ENCODE data around the gene STARD7.
"Not testable (repeated sequence)": the region's sequence is repeated elsewhere in the genome, so short reads cannot be mapped to it uniquely, and the experiment has no call there.

STARD7 gene

DNA sequence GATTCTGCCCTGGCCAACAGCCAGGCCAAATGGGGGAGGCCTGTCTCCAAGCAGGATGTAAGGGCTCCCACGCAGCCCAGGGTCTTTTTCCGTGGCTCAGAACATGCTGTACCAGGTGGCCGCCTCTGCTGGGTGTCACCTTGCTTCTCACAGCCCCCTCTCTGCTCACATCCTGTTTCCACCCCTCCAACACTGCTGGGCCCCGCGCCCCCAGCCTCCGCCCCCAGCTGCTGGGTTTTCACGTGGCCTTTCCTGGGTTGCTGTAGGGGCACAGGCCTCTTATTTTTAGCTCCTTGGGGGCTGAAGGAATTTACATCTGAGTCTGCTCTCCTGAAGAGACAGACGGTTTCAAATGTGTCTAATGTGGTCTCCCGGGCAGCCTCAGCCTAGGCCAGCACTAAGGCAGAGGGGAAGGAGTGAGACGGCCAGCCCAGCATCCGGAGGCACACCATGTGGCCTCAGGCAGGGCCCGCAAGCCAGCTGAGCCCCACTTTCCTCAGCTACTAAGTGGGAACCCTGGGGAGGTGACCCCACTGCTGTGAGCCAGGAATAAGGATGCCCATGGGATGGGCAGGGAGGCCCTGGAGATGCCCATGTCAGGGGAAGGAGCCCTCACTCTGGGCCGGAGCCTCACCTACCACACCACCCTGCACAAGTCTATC is 44.7 kb downstream of the STARD7 start:
- peak; percentile 87 to 89 for DNase-seq (ENCODE audit: low read depth in 2 of 2)

DNA sequence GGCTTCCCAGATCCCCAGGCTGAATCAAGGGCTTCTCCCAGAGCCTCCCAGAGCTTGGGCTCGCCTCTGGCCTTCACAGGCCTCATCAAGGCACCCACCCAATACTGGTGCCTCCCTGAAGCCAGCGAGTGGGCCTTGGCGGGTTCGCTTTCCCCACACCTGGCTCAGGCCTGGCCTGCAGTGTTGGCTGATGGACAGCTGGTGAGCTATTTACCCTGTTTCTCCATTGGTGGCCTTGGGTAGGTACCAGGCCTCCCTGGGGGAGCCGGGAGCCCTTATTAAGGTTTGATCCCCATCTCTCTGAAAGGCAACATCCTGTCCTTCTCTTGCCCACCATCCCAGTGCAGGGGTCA is 45.2 kb downstream of the STARD7 start:
- no peak for DNase-seq (ENCODE audit: low read depth in 2 of 2)

DNA sequence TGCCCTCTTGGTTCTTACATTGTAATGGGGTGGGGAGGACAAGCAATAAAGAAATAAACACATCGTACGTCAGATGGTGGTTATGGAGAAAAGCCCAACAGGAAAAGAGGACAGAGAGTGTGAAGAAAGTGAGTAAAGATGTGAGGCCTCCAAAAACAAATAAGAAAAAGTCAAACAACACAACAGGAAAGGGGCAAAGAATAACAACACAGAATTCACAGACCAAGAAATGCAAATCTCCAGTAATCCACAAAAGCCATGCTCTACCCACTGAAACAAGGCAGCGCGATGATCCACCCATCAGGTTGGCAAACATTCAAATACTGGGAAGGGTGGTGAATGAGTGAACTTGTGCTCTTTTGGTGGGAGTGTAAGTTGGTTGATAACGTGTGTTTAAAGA is 46.7 kb downstream of the STARD7 start:
- DNase-seq (ENCODE audit: low read depth in 2 of 2) = no peak

DNA sequence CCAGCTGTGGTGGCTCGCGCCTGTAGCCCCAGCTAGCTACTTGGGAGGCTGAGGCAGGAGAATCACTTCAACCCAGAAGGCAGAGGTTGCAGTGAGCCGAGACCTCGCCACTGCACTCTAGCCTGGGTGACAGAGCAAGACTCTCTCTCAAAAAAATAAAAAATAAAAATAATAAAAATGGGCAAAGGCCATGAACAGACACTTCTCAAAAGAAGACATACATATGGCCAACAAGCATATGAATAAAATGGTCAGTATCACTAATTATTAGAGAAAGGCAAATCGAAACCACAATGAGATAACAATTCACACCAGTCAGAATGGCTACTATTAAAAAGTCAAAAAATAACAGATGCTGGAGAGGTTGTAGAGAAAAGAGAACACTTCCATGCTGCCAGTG is 48.3 kb downstream of the STARD7 start:
- not testable (repeated sequence) for DNase-seq (ENCODE audit: low read depth in 2 of 2)

DNA sequence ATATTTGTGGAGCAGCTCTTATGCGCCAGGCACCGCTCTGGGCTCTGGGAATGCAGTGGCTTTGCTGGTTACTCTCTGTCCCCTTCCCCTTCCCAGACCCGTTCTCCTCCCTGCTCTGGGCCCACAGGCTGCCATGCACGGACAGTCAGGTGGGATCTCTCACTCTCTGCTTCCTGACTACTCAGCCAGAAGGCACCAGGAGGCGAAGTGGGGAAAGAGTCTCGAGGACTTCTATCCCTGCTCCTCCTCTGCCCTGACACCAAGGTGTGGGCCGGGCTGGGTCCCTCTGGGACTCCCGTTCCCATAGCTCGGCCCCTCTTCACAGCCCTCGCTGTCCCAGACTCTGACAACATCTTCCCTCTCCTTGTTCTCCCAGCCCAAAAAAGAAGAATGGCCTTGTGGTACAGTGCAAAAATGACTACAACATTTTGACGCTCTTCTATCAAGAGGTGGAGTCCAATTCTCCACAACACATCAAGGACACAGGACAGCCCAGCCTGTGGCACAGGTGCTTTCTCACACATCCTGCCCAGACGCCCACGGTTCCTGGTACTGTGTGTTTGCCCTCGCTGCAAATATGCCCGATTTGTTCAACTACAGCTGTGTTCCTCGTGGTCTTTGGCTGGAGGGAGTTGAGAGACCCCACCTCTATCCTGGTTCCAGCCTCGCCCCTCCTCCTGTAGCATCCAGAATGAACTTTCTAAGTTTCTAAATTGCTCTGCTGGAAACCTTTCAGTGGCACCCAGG is 49.4 kb downstream of the STARD7 start:
- no peak for DNase-seq (ENCODE audit: low read depth in 2 of 2)

DNA sequence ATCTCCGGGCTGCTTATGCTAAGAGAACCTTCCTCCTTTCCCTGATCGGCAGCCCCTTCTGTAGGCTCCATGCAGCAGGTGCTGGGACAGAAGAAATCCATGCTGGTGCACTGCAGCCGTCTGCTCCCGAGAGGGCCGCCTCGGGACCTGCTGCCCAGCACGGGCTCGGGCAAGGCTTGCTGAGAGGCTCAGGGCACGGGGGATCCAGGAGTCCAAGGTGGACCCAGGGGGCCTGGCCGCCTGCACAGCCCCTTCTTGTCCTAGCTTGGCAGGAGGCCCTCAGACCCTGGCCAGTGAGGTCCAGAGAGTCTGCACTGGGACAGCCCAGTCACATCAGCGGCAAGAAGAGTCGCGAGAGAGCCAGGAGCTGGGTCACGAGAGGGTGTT is 50.1 kb downstream of the STARD7 start:
- DNase-seq (ENCODE audit: low read depth in 2 of 2) = no peak

DNA sequence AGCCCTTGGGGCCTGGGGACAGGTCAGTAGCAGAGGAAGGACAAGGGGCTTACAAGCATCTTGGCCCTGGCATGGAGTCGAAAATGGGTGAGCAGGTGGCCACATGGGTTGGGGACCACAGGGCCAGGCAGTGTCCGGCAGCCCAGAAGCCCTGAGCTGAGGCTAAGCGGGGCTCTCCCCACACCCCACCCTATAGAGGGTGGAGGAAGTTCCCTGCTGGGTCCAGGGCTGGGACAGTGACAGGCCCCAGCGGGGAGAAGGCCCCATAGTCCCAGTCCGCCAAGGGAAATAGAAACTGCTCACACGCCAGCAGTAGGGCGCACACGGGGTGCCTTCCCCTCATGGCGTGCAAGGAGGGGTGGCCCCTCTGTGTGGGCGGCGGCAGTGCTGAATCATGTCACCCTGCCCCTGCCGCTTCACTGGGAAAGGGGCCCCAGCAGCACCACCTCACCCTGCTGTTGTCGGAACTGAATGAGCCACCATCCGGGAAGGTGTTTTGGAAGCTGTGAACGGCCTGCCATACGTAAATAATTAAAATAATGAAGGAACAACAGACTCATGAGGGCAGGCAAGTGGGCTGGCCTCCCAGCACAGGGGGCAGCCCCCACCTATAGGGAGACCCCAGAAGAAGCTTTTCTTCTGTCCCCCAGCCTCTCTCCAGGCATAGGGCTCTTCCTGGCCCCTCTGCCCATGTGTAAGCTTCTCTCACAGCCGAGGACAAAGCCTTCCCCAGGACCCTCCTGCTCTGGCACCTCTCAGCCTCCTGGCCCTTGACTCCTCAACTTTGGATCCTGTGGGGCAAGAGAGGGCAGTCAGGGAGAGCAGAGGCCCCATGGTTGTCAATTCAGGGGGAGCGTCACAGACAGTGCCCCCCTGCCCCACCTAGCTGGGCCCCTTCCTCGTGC is 50.7 kb downstream of the STARD7 start:
- DNase-seq (ENCODE audit: low read depth in 2 of 2) = peak; percentile 95 to 96

DNA sequence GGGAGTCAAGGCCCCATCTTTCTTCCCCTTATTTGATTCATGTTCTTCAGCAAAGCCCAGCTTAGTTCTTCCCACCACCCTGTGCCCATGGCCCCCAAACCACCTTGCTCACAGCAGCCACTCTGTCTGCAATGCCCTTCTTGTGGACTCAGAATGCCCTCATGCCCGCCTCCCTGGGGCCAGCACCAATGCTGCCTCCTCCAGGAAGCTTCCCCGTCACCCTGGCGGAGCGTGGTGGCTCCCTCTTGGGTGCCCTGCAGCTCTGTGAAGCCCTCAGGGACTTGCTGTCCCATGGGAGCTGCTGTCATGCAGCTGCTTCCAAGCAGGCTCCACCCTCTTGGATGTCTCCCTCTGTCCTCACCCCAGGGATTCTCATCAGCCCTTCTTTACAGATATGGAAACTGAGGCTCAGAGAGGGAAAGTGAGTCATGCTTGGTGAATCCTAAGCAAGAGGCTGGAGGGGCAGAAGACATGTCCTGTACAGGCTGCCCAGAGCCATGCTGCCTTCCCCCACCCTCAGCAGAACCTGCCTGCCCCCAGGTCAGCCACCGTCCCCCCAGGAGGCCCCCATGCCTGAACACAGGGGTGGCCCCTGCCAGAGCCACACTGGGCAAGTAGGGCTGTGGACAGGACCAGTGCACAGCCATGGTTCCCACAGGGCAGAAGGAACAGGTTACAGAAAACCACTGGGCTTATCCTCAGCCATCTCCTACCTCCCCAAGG is 51.5 kb downstream of the STARD7 start:
- no peak for DNase-seq (ENCODE audit: low read depth in 2 of 2)

DNA sequence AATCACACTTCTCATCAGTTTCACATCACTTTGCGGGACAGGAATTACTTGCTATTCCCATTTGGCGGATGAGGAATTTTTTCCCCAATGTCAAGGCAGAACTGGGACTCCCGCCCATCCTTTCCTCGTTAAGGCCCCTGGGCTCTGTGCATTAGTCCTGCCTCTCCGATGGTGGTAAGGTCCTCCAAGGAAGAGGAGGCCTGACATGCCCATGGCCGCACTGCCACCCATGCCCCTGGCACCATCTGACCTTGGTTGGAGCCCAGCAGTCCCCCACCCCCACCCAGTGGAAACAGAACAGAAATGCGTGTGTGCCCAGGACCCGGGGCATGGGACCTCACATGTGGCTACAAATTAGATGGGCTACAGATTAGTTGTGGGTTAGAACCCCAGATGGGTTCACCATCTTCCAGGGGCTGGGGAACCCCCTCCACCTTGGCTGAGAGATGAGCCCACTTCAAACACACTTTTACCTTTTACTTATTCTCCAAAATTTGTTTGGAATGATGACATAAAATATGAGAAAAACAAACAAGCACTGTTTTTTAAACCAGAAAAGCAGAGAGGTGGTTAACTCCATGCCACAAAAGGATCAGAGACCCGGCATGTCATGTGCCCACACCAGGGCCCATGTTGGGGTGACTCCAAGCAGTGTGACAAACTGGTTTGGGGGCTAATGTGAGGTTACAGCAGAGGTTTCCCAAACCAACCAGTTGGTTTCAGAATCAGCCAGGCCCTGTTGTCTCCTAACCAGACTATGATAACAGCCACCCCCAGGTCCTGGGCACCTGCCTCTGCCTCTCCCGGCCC is 52.4 kb downstream of the STARD7 start:
- DNase-seq (ENCODE audit: low read depth in 2 of 2) = peak; percentile 60 to 70

DNA sequence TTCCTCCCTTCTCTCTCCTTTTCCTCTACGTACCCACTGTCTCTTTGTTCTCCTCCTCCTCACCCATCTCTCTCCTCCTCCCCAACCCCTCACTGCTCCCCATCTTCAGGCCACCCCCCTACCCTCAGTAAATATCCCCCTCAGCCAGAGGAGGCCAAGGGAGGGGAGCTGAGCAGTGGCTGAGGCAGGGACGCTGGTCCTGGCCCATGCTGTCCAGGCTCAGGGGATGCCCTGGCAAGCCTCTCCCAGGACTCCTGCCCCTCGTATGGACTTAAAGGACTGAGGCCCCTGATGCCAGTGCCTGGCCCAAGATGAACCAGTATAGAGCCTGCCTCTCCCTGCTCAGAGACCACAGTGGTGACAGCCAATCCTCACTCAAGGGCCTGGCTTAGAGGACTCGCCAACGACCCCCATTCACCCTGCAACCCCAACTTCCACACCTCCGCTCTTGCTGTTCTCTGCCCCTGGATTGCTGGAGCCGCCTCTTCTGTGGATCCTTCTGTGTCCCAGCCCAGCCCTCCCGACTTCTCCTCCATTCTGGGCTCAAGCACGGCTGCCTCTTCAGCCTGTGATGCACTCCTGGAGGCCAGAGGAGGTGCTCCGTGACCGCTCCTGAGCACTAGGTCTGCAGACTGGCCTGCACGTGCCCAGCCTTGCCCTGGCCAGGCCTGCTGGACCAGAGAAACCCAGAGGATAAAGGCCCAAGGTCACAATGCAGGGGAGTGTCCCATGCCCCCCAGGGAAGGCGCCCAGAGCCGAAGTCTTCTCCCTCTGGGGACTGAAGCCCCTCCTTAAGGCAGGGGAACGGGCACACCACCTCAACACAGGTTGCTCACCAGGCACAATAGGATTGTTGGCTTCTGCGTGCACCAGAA is 53.9 kb downstream of the STARD7 start:
- no peak for DNase-seq (ENCODE audit: low read depth in 2 of 2)

DNA sequence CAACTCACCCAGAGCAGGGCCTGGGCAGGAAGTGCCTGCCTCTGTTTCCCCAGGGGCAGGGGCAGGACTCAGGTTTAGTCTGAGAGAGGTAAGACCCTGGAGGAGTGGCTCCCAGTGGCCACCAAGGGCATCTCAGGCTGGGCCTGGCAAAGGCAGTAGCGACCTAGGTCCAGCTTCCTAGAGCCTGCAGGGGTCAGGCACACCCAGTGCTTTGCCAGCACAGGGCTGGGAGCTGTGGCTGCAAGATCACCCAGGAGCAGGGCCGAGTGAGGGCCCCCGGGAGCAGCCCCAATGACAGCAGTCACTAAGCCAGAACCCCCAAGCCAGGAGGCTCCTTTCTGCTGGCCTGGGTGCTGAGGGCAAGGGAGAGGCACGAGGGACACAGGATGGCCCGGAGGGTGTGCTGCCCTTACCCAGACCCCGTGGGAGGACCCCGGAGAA is 54.6 kb downstream of the STARD7 start:
- no peak for DNase-seq (ENCODE audit: low read depth in 2 of 2)

DNA sequence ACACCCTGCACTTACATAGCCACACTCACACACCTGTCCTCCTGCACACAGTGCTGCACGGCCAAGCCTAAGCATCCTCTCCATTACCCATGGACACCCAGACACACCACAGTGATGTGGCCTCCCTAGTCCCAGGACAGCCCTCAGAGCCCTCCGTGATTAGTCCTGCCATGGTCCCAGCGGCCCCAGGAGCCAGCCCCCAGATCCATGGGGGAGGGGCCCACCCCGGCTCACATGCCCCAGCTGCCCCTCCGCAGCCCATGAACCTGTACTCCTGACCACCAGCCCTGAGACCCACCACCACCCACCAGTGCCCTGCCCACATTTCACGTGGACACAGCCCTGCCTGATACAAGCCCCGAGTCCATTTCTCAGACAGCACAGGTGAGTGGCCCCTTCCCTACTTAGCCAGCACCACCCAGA is 55.3 kb downstream of the STARD7 start:
- no peak for DNase-seq (ENCODE audit: low read depth in 2 of 2)

DNA sequence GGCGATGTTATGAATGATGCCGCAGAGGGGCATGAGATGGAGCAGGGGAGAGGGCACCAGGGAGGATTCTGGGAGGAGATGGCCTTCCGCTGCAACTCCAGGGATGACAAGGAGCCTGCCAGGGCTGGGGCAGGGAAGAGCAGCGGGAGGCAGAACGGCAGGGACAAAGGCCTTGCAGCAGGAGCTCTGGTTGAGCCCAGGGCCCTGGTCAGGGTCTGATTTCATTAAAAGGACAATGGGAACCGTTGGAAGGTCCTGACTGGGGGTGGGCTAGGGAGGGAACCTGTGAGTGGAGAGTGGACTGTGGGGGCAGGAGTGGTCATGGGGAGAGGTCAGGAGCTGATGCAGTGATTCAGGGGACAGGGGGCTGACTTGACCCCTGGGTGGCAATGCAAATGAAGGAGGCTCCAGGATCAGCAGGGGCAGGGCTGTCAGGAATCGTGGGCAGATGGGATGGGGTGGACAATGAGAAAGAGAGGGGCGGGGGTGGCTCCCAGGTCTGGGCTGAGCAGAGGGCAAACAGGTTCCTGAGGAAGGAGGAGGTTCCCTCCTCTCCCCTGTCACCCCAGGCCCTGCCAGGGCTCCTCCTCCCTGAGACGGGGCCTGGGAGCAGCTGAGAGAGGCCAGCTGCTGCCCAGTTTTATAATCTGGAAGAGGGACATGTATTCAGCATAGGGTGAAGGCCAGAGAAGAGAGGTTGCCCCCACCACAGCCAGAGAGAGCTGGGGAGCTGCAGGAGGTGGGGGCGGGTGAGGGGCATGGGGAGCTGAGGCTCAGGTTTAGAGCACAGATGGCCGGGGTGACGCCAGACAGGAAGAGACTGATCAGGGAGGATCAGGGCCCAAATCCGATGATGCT is 56.1 kb downstream of the STARD7 start:
- no peak for DNase-seq (ENCODE audit: low read depth in 2 of 2)

DNA sequence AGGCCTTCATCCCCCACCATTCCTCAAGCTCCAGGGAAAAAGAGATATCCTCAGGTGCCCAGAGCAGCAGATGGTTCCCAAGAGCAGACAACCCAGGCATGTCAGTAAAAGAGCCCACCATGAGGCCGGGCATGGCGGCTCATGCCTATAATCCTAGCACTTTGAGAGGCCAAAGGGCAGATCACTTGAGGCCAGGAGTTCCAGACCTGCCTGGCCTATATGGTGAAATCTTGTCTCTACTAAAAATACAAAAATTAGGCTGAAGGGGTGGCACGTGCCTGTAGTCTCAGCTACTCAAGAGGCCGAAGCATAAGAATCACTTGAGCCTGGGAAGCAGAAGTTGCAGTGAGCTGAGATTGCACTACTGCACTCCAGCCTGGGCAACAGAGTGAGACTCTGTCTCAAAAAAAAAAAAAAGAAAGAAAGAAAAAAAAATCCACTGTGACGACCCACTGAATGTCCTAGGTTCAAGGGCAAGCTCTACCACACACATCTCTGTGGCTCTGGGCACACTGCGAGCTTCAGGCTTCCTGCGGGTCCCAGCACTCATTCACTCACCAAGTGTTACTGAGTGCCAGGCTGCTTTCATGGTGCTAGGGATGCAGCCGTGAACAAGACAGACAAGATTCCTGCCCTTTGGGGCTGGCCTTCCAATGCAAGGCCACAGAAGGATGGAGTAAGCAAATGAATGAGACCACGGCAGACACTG is 56.9 kb downstream of the STARD7 start:
- DNase-seq (ENCODE audit: low read depth in 2 of 2) = no peak

DNA sequence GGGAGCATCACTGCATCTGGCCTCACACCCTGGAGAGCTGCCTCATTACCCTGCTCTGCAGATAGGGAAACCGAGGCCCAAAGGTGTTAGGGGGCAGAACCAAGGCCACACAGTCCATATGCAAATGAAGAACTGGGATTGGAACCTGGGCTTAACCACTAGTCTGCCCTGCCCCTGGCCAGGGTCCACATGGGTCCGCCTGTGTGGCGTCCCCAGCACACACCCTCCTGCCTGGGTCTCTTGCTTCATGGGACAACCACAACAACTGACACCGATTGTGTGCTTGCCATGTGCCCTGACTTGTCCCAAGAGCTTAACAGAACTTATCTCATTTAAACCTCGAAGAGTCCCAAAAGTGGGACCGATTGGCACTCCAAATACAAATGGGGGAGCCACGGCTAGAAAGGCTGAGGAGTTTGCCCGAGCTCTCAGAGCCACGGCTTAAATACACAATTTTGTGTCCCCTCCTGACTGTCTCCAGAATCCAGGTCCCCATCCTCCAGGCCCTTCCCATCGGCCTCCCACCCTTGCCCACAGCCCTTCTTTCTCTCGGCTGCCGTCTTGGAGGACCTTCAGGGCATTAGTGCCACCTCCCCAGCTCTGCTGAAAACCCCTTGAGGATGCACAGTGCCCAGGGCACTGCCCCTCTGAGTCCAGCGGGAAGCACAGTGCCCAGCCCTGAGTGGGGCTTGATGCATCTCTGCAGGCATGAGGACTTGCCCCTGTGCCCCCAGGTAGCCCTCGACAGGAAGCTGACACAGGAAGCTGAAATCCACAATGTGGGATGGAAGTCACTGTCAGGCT is 57.6 kb downstream of the STARD7 start:
- DNase-seq (ENCODE audit: low read depth in 2 of 2) = no peak

DNA sequence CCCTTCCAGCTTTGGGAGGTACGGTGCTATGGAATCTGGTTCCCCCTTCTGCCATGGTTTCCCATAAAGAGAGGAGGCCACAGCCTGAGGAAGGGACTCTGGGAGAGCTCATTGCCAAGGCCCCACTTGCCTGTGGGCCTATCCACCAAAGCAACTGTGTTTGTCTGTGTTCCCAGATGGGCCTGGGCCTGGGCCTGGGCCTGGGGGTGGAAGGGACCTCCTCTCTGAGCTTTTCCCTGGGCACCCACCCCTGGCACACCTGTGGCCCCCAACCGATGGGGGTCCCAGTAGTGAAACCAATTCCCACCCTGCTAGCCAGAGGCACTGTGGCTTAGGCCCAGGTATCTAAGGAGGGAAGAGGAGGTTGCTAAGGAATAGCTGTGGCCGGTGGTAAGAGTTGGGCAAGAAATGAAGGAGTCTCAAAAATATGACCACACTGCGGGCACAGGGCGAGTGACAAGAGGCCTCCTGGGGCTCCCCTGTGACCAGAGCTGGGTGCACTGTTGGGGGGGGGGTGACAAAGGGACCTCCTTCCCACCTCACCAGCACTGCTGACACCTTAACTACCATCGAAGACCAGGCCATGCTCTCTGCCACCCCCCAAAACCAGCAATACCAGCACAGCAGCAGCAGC is 58.5 kb downstream of the STARD7 start:
- no peak for DNase-seq (ENCODE audit: low read depth in 2 of 2)

Measured in stimulated activated CD8-positive, alpha-beta memory T cell treated with anti-CD3 and anti-CD28 coated beads, Interleukin-15, amount 100 ng/mL, for 48 hours (primary cell).